HG03196 (cell line): ENCODE data around the gene PKM.
A peak's percentile ranks its signal among the peaks of the same experiment; 100 is the strongest.
"Not testable (repeated sequence)": the region's sequence is repeated elsewhere in the genome, so short reads cannot be mapped to it uniquely, and the experiment has no call there.

Experiments used
- ATAC-seq: cut with Tn5 transposase; IDR thresholded peaks from one replicate; pipeline ENCODE4 v1.9.1; 2021; ENCODE audit not compliant: unreplicated experiment

Gene PKM

DNA sequence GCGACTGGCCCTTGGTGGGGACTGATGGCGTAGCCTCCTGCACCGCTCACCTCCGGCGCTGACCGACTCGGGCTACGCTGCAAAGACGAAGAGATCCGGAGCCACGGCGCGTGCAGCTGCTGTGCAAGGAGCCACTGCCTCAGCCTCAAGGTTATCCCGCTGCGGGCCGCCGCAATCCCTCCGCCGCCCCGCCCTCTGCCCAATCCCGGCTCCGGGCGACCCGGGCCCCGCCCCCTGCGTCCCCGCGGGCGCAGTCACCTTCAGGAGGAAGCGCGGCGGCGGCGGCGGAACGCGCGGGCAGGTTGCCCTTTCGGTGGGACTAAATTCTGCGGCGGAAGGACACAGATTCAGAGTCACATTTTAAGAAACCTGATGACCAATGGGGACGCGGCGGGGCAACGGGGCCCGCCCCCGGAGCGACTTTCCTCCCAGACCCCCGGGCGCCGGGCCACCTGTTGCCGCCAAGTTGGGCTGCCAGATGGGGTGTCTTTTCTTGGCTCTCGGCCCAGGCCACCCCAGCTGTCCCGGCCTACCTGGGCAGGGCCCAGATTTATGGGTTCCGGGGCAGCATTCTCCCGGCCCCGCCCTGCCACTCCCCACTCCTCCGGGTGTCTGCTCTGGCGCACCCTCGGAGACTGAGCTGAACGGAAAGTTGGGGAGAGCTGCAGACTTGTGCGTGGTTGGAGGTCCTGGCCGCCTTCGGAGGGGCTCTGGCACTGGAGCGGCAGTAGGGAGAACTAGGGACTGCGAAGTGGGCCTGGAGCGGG lies at the start of gene PKM:
Gene PKM, minus strand, starts transcription at position 125 of the 767 bp plus-strand sequence. CDS start 12,093 bp downstream, outside the sequence.
- peak; percentile 46 for ATAC-seq

DNA sequence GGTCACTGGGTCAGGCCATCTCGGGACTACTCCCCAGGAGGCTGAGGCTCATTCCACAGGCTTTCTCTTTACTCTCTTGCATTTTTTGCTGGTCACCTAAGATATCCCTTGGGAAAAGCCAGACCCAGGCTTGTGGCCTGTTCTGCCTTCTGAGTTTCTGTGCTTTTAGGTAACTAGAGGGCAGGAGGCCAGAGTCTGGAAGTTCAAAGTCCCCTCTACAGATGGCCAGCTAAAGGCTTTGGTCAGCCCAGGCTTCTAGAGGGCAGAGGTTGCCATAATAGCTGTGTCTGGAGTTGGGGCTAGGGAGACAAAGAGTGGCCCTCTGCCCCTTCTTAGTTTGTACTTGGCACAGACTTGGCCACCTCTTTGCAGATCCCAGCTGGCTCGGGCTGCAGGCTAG lies 49.8 kb upstream of the PKM start:
- no peak for ATAC-seq

DNA sequence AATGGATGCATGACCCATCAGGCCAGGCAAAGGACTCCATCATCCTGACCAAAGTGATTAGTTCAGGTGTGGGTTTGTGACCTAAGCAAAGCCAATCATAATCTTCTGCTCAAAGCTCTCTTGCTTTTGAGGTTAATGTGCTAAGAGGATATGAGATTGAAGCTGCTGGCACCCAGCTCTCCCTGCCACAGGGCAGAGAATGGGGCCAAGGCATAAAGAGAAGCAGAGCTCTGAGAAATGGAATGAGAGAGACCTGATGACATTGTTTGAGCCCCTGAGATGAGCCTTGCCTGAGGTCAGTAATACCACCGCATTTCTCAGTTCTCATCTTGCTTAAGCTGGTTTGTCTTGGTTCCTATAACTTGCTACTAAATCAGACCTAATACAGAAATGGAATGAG lies 47.7 kb upstream of the PKM start:
- ATAC-seq, result no peak

DNA sequence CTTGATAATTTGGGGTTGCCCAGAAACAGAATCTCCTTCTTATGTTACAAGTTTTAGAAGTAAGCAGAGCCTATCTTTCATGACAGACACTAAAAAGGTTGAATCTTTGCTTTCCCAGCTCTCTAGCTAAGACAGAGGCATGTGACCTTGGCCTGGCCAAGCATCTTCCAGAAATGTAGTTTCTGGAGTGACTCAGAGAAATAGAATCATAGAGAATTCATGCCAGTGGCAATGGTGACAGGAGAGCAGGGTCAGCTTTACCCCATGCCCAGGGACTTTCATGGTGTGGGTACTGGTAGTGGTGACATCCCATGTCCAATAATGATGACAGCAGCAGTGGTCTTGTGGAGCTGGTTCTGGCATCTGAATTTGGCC lies 45.3 kb upstream of the PKM start:
- no peak for ATAC-seq

DNA sequence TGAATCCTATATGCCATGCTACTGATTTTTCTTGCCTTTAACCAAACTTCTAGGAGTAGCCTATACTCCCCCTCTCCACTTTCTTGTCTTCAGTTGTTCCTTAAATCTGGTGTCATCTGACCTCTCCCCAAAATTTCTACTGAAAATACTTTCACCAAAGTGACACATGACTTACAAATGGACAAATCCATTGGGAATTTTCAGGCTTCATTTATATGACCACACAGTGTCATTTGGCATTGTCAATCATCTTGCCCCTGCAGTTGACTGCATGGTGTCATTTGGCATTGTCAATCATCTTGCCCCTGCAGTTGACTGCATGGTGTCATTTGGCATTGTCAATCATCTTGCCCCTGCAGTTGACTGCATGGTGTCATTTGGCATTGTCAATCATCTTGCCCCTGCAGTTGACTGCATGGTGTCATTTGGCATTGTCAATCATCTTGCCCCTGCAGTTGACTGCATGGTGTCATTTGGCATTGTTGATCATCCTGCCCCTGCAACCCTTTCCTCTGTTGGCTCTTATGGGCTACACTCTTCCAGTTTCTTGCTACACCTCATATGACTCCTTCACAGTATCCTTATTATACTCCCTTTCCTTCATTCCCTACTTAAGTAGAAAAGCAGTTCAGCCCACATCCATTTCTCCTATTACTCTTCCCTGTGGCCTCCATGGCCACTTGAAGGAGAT lies 44.8 kb upstream of the PKM start:
- not testable (repeated sequence) for ATAC-seq

DNA sequence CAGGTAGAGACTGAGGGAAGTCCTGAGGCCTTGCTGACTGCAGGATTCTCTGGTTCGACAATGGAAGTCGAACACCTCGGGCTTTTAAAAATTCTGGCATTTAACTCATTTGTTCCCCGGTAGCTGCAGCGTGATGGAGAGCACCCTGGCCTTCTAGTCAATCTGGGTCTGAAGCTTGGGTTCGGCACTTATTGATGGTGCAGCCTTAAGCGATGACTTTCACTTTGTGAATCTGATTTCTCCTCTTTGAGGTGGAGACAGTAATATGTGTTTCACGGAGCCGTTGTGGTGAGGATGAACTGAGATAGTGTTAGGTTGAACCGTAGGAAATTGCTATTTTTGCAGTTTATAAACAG lies 42.0 kb upstream of the PKM start:
- ATAC-seq, result no peak

DNA sequence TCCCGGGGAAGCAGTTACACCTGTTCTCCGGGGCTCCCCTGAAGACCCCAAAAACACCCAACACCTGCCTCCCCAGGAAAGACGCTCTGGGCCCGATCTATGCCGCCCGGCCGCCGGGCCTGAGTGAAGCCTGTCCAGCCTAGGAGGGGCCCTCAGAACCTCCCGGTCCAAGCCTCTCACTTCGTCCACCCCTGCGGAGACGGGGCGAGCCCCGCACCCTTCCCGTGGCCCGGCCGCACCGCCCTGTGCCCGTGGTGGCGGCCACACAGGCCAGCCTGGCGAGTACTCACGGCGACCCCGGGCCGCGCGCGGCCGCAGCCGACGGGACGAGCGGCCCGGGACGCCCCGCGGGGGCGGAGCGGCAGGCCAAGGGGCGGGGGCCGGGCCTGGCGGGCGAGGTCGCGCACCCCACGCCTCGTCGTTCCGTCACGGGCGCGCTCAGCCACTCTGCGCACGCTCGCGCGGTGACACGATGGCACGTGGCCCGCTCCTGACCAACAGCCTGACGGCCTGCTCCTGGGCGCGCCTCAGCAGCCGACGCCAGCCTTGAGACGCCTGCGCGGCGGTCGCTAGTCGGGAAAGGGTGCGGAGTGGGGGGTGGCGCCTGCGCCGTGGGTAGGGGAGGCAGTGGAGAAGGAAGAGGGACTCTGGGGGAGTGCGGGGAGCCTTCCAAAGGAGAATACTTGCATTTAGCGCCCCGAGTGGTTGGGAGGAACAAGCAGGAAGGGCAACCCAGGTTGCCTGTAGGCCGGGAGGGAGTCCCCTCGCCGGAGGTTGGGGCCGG lies 41.4 kb upstream of the PKM start, which contains the start of gene PARP6:
Gene PARP6, minus strand, starts transcription at position 342 of the 784 bp plus-strand sequence. CDS start 5,077 bp downstream, outside the sequence.
- ATAC-seq, result peak; percentile 93

DNA sequence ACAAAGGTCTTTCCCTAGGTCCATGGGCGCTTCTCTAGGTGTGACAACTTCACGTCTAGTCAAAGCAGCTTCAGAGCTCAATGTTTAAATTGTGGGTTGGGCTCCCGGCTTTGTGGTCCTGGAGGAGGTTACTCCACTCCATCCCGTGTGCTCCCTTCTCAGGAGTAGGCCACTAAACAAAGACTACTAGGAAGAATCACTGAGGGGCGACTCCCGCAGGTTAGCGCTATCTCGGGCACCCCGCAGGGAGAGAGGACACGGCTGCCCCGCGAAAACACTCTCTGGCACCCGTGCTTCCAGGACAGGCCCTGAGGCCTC lies 40.9 kb upstream of the PKM start:
- ATAC-seq, result no peak

DNA sequence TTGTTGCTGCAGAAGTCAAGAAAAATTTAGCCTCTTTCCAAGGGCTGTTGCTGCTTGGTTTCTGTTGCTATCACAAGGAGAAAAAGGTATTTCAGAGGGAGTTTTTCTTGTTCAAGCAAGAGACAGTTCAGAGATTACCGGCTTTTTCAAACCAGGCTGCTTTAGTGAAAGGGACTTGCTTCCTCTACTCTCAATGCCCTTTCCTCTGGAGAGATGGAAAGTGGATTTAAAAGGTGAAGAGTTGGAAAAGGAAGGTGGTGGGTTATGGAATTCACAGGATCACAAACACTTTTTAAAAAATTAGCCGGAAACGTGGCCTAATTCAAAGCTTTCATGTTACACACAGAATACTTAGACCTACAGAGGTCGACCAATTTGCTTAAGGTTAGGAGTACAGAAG lies 40.2 kb upstream of the PKM start:
- no peak for ATAC-seq

DNA sequence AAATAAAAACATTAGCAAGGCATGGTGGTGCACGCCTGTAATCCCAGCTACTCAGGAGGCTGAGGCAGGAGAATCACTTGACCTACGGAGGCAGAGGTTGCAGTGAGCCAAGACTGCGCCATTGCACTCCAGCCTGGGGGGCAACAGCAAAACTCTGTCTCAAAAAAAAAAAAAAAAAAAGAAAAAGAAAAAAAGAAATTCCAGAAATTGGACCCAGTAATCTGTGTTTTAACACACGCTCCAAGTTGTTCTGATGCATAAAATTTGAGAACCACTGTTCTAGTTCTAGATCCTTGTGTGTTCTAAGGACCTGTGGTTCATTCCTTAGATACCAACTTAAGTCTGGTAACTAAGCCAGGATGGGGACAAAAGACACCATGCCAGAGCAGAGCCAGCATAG lies 38.7 kb upstream of the PKM start:
- no peak for ATAC-seq

DNA sequence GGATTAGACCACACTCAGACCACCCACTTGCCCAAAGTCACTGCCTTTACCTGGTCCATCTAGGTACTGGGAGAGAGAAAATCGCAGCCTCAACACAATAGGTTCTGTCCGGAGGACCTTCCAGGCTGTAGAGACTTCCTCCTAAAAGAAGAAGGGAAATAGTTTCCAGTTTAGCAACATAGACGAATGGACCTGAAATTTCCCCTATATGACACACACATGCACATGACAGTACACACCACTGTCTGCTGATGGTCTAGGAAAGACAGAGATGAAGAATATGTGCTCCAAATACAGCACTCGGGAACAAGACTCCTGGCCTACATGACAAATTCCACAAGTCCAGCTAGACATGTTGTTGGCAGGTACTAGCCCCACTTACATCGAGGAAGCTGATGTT lies 34.0 kb upstream of the PKM start:
- no peak for ATAC-seq

DNA sequence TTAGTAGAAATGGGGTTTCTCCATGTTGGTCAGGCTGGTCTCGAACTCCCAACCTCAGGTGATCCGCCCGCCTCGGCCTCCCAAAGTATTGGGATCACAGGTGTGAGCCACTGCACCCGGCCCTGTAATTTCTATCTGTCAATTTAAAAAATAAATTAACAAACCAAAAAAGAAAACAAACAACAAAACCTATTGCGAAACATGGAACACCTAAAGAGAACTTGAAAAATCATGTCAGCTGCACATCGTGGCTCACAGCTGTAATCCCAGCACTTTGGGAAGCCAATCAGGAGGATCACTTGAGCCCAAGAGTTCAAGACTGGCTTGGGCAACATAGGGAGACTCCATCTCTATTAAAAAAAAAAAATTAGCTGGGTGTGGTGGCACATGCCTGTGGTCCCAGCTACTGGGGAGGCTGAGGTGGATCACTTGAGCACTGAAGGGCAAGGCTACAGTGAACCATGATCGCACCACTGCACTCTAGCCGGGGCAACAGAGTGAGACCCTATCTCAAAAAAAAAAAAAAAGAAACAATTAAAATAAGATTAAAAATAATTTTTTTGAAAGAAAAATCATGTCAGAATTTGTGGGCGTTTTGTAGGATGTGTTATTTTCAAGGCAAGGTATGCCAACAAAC lies 21.8 kb upstream of the PKM start:
- no peak for ATAC-seq

DNA sequence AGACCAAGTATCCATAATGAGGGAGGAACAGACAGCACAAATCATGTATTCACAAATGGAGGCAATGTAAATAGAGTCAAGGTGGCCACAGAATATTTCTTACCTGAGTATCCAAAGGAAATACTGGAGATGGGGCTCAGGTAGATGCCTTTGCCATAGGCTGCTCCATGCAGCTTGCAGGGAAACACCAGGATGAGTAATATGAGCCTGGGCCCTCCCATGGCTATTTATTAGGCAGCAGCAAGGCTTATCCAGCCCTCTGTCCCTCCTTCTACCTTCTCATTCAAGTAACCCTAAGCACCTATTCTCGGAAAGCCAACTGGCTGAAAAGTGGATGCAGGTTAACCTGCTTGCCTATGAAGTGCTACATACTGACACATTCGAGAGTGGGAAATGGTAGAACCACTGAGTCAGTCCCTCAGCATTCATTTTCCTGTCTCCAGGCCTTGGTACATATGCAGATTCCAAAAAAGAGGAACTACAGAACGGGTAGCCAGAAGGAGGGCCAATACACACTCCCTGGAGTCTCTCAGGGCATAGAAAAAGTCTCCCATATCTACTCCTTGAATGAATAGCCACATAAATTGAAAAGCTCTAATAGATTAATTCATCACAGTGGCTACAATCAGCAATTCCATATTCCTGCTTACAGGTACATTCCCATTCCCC lies 18.3 kb upstream of the PKM start:
- no peak for ATAC-seq

DNA sequence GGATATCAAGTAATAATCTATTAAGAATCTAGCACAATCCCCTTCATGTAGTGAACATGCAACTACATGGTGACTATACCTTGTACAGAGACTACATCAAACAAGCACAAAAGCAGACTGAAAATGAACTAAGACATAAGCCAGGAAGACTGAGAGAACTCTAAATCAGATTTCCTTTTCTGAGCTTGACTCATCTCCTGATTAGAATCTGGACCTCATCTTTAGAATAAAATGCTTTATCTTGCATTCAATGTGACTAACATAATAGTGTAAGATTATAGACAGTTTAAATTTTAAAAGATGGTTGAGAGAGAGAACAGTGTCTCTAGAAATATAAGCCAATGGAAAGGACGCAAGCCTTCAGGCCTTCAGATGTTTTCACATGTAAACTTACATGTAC lies 17.5 kb upstream of the PKM start:
- no peak for ATAC-seq

DNA sequence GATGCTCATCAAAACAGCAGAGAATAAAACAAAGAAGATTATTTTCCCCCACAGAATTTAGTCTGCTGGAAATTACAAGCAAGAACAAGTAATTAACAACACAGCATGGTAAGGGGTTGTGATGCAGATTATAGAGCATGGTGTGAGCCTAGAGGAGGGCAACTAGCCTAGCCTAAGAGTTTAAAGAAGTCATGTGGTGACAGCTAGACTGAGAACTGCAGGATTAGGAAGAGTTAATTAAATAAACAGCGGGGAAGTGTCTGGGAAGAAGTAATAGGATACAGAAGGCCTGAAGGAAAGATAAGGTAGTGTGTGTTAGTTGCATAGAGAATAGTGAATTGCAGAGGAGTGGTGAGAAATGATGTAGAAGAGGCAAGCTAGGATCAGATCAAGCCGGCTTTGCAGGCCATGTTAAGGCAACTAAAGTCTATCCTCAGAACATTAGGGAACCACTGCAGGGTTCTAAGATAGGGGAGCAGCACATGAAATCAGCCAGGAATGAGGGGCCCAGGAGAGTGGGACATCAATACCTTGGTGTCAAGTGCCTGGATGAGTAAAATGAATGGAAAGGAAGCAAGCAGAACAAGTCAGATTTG lies 11.9 kb upstream of the PKM start:
- no peak for ATAC-seq

DNA sequence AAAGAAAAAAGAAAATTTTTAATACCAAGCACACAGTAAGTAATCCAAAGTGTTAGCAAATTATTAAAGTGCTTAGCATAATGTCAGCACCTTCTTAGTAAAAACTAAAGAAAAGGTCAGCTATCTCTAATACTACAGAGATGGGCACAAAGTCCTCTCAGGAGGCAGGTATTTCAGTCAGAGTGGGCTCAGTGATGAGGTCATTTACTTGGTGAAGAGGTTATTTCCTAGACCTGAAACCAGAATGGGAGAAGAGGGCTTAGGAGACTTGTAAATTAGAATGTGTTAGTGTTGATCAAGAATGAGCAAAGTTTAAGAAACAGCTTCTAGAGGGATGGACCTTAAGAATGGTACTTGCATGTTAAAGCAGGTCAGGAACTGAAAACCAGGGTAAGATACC lies 8.7 kb upstream of the PKM start:
- no peak for ATAC-seq

DNA sequence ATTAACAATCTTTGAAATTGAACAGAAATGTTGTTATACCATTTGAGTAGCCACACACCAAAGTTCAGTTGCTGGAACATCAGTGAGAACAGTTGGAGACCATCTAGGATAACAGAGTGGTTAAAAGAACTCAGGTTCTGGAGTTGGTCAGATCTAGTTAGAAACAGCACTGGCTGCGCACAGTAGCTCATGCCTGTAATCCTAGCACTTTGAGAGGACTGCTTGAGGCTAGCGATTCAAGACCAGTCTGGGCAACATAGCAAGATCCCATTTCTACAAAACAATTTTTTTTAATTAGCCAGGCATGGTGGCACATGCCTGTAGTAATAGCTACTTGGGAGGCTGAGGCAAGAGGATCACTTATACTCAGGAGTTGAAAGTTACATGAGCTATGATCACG lies 7.6 kb upstream of the PKM start:
- ATAC-seq, result no peak

DNA sequence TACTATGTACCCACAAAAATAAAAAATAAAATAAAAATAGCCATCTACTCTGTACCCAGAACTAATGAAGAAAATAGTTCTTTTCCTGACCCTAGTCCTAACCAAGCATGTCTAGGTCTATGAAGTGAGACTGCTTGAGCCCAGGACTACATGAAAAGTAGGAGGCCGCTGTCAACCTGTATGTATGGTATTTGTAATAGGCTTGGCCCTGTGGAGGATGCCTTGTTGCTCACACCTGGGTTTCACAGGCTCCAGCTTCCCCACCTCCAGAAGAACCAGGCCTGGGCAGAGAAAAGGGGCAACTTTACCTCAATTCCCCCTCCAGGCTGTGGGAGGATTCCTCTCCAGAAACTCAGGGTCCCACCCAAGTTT lies 6.8 kb upstream of the PKM start:
- no peak for ATAC-seq

DNA sequence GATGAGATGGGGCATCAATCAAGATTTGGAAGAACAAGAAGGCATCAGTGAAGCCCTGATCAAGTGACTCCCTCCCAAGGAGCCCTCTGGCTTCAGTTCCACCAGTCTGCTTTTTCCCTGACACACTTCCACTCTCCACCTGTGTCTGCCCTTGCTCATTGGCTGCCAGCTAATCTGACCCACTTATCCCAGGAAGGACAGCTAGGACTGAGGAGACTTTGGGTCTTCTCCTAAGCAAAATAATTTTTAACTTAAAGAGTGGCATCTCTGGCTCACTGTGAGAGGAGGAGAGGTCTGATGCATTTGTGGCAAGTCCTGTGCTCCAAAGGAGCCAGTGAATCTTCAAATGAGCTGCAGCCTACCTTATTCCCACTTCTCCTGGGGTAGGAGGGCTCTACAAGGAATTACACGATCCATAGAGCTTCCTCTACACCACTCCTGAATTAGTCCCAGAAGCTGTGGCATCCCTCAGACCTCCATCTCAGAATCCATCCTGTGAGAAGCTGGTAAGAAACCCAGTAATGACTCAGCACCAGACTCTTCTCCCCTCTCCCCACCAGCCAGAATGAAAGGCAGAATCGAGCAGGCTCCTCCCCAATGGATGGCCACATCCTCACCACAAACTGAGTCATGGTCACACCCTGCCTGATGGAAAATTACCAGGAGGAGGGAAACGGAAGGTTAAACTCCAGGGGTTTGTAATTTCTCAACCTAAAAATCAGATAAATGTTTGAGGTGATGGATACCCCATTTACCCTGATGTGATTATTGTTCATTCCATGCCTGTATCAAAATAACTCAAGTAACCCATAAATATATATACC lies 6.3 kb upstream of the PKM start:
- peak; percentile 72 for ATAC-seq
